Natural killer cell (primary cell): ENCODE results near the gene CDCA3. TPM values are rescaled to one million over a fixed set of nuclear protein-coding genes. Genes with fewer than 3 reads are reported as not detected.

ENCODE experiments used
- ATAC-seq, 3 donors: fragments of 150-1000 bp in 2 of 3; fragments of 200-7000 bp in 1 of 3; cut with Tn5 transposase; 1 replicate in 1 of 3; 2 replicates in 2 of 3; pipeline ENCODE4 v1.10.0; 2021; ENCODE audit warnings: mild to moderate bottlenecking in 2 of 3, moderate library complexity in 2 of 3
- DNase-seq, 2 donors: peaks; one replicate each; pipeline versions ENCODE4 v3.0.0 to v3.0.0-alpha.2; 2013 to 2021; ENCODE audit warnings: mixed read lengths in 1 of 2
- H3K27ac ChIP-seq: one replicate; pipeline ENCODE4 v1.5.1; 2013; ENCODE audit warnings: mild to moderate bottlenecking, low read length
- H3K27me3 ChIP-seq: one replicate; pipeline ENCODE4 v1.6.1; 2013; ENCODE audit warnings: low read length; ENCODE audit not compliant: control insufficient read depth, insufficient read depth
- H3K36me3 ChIP-seq: one replicate; pipeline ENCODE4 v1.6.1; 2013; ENCODE audit warnings: low read length; ENCODE audit not compliant: control insufficient read depth, insufficient read depth
- H3K4me1 ChIP-seq: one replicate; pipeline ENCODE4 v1.6.1; 2013; ENCODE audit warnings: low read length; ENCODE audit not compliant: control insufficient read depth, insufficient read depth
- H3K4me3 ChIP-seq: one replicate; pipeline ENCODE4 v1.5.1; 2013; ENCODE audit warnings: low read length
- H3K9me3 ChIP-seq: one replicate; pipeline ENCODE4 v1.6.1; 2013; ENCODE audit warnings: low read length; ENCODE audit not compliant: control insufficient read depth, insufficient read depth
- H3K27ac Mint-ChIP-seq, 2 donors: one replicate each; pipeline ENCODE4 v1.8.0; 2022; ENCODE audit warnings: mild to moderate bottlenecking in 2 of 2, mixed read lengths in 2 of 2, moderate library complexity in 1 of 2
- H3K27me3 Mint-ChIP-seq, 2 donors: one replicate each; pipeline ENCODE4 v1.8.0; 2022; ENCODE audit warnings: low read depth in 2 of 2, mixed read lengths in 2 of 2
- H3K36me3 Mint-ChIP-seq: one replicate; pipeline ENCODE4 v1.8.0; 2022; ENCODE audit warnings: mixed read lengths
- H3K4me1 Mint-ChIP-seq, 2 donors: one replicate each; pipeline ENCODE4 v1.8.0; 2022; ENCODE audit warnings: mixed read lengths in 2 of 2
- H3K4me3 Mint-ChIP-seq: one replicate; pipeline ENCODE4 v1.8.0; 2022; ENCODE audit warnings: mild to moderate bottlenecking, moderate library complexity, mixed read lengths
- H3K9me3 Mint-ChIP-seq, 2 donors: one replicate each; pipeline ENCODE4 v1.8.0; 2022; ENCODE audit warnings: mixed read lengths in 2 of 2
- CTCF ChIP-seq: fragments of 200-600 bp; IDR thresholded peaks from one replicate; pipeline ENCODE4 v1.8.0; 2022; ENCODE audit warnings: antibody characterized with exemption
- whole genome bisulfite sequencing: methylation state at CpG from one replicate; pipeline ENCODE4 v1.1.7; 2013; ENCODE audit warnings: missing lambda C conversion rate; ENCODE audit not compliant: insufficient coverage; 5-methylcytosine and 5-hydroxymethylcytosine counted together
- intact Hi-C: fragments of 100-400 bp; cut with micrococcal nuclease; formaldehyde crosslinking; loops from one replicate; pipeline ENCODE4 v1.14.2; 2022
- total RNA-seq, 4 donors: library from RNA; stranded (reverse); fragments of 120-200 nt in 1 of 4; gene quantifications; one replicate each; pipeline versions ENCODE4 v1.2.3 to v1.2.4, GENCODE V29; 2013 to 2022

The CDCA3 gene
- total RNA-seq, 3 donors from 2014 or later (not counting 1 experiment from before 2014, with no cell fraction given) = 1.4 to 3.3 (median 1.4) TPM

GRCh38 chr12:6869049-6870021 is 18.2 kb upstream of the CDCA3 start:
- Mint-ChIP-seq H3K9me3 (no peaks in the 10 kb centered on the region), H3K27ac (peak overlapping the region; percentile 72 to 84), H3K36me3 (no peaks in the 10 kb centered on the region), H3K4me1 (peaks cover 44 to 58% of the 10 kb centered on the region in 2 donors), H3K4me3 (peak overlapping the region; percentile 82), H3K27me3 (no peaks in the 10 kb centered on the region)
- peak; percentile 81 to 93 for DNase-seq
- TF ChIP-seq CTCF = peak; percentile 84
- no peaks in the 10 kb centered on the region for H3K27me3 ChIP-seq
- H3K9me3 ChIP-seq = no peaks in the 10 kb centered on the region
- peaks cover 23% of the 10 kb centered on the region for H3K36me3 ChIP-seq
- H3K4me3 ChIP-seq = no peak overlapping the region
- WGBS = 47% methylated on average over 12 of the region's 12 CpGs
- H3K27ac ChIP-seq = no peak overlapping the region
- peak in 1 of 3 donors; percentile 7 for ATAC-seq
- peaks cover 60% of the 10 kb centered on the region for H3K4me1 ChIP-seq
- intact Hi-C loops = loop anchor here (1.0 kb wide), 3 partner anchors 17 to 244 kb away; partner anchors contain the start of genes C1R and USP5

DNA sequence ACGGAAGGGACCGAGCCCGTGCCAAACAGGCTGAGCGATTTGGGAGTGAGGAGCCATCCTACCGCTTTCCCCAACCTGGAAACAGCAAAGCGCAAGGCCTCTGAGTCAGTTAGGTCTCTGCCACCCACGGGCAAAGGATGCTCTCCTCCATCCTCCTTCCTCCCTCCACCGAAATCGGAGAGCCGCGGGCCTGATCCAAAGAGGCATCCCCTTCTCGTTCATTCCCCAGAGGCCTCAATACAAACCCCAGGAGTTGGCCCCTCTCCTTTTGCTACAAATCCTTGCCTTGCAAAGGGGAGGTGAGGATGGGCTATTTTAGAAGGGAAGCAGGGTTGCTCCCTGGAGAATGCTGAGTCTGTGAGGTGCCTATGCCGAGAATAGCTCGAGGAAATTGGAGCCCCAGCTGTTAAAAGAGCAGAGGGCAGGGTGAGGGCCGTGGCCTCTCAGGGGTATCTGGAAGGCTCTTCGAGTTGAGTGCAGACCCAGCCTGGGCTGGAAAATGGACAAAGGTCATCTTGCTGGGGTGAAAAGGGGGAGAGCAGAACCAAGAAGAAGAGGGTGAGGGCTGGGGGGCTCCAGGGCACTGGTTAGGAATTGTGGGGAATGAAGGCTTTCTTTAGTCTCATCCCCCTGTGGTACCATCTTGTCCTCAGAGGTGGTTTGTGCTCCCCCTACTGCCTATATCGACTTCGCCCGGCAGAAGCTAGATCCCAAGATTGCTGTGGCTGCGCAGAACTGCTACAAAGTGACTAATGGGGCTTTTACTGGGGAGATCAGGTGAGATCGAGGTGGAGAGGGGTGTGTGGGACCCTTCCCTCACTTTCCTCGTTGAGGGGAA is 17.3 kb upstream of the CDCA3 start:
- Mint-ChIP-seq H3K27me3 (no peaks in the 10 kb centered on the region), H3K9me3 (no peaks in the 10 kb centered on the region), H3K4me3 (peak overlapping the region; percentile 82), H3K36me3 (no peaks in the 10 kb centered on the region), H3K4me1 (peaks cover 38 to 53% of the 10 kb centered on the region in 2 donors), H3K27ac (peak overlapping the region; percentile 72 to 84)
- peak in 1 of 2 donors; percentile 36 for DNase-seq
- Histone ChIP-seq H3K4me3 (peak overlapping the region; percentile 48), H3K9me3 (no peaks in the 10 kb centered on the region), H3K27me3 (no peaks in the 10 kb centered on the region), H3K27ac (peak overlapping the region; percentile 47), H3K4me1 (peaks cover 51% of the 10 kb centered on the region), H3K36me3 (peaks cover 26% of the 10 kb centered on the region)
- ATAC-seq = no peak
- 19% methylated on average over 22 of the region's 22 CpGs for whole genome bisulfite sequencing
- intact Hi-C loops = loop anchor here (1.0 kb wide), 3 partner anchors 16 to 245 kb away; partner anchors contain the start of genes C1R and USP5
- TF ChIP-seq CTCF = no peak

DNA sequence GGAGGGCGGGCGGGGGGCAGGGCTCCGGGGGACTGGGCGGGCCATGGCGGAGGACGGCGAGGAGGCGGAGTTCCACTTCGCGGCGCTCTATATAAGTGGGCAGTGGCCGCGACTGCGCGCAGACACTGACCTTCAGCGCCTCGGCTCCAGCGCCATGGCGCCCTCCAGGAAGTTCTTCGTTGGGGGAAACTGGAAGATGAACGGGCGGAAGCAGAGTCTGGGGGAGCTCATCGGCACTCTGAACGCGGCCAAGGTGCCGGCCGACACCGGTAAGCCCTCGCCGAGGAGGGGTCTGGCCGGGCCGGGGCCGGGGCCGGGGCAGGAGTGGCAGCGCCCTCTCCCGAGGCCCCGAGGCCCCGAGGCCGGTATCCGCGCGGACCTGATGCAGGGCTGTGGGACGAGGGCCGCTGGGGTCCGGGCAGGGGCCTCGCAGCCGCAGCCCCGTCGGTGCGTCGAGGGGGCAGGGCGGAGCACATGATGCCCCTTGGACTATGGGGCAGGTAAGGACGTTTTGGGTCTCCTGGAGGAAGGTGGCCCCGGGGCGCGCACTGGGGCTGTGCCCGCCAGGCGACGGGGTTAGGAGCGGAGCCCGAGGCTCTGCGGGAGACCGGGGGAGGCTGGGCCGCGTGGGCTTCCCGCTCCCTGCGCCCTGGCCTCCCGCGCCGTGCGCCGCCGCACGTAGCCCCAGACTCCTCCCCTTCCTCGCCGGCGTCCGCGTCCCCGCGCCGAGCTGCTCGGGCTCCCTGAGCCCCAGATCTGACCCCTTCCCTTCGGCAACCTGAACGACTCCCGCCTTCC is 16.5 kb upstream of the CDCA3 start, which contains the start of gene TPI1:
TPI1 (plus strand) TSS at position 119 of the 798 bp plus-strand sequence; CDS start at position 155, 36 bp downstream.
- Mint-ChIP-seq H3K27ac (peak within 1 kb of the TSS; percentile 74 to 84), H3K27me3 (no peaks in the 10 kb centered on the region), H3K9me3 (no peaks in the 10 kb centered on the region), H3K36me3 (no peaks in the 10 kb centered on the region), H3K4me1 (peaks cover 36 to 46% of the 10 kb centered on the region in 2 donors), H3K4me3 (peak within 1 kb of the TSS; percentile 95)
- peaks cover 48% of the 10 kb centered on the region for H3K4me1 ChIP-seq
- peak within 1 kb of the TSS; percentile 71 for H3K27ac ChIP-seq
- H3K4me3 ChIP-seq = peak within 1 kb of the TSS; percentile 48
- DNase-seq (peak; percentile 66 to 85), ATAC-seq (peak; percentile 83 to 93 (median 89))
- no peak for TF ChIP-seq CTCF
- WGBS = under 1% methylated on average over 86 of the region's 86 CpGs
- H3K27me3 ChIP-seq = no peaks in the 10 kb centered on the region
- H3K9me3 ChIP-seq = no peaks in the 10 kb centered on the region
- intact Hi-C loops = no loop called here
- H3K36me3 ChIP-seq = peaks cover 33% of the 10 kb centered on the region
